IMR-90 (cell line): ENCODE measurements around the gene CTAGE4. TPM values are rescaled to one million over a fixed set of nuclear protein-coding genes. Genes with fewer than 3 reads are reported as not detected.
"Not testable (repeated sequence)": the region's sequence is repeated elsewhere in the genome, so short reads cannot be mapped to it uniquely, and the experiment has no call there.

Source experiments
- ATAC-seq: fragments of 200-7000 bp; cut with Tn5 transposase; 2 replicates; pipeline ENCODE4 v1.9.1; 2020; ENCODE audit warnings: low read depth, mild to moderate bottlenecking, moderate library complexity
- BruUV-seq: library from RNA; stranded (reverse); fragments of 400-500 nt; replicated peaks from 2 replicates; lab custom pipeline; 2021; lab: Mats Ljungman, UMichigan
- CTCF ChIA-PET: fragments of 300-600 bp; formaldehyde crosslinking; extraction: SDS; loops from one replicate; lab custom pipeline; 2021; ENCODE audit warnings: antibody characterized with exemption; lab: Yijun Ruan, JAX
- POLR2A ChIA-PET: fragments of 300-600 bp; sonication (Branson Sonifier 250); formaldehyde crosslinking; loops from one replicate; lab custom pipeline; 2022; ENCODE audit warnings: antibody characterized with exemption; ENCODE audit not compliant: unreplicated experiment; lab: Charles Lee
- DNase-seq: peaks from one replicate; pipeline ENCODE4 v3.0.0; 2013
- H2AFZ ChIP-seq: replicated peaks from 2 replicates; pipeline ENCODE3; 2013; ENCODE audit warnings: low read length, mild to moderate bottlenecking; ENCODE audit not compliant: poor library complexity
- H2AK5ac ChIP-seq: 2 replicates; pipeline ENCODE4 v1.6.1; 2013; ENCODE audit warnings: low read depth, low read length, inconsistent platforms
- H2AK9ac ChIP-seq: replicated peaks from 2 replicates; pipeline ENCODE3; 2013; ENCODE audit warnings: mild to moderate bottlenecking, low read depth, low read length, moderate library complexity; ENCODE audit not compliant: poor library complexity
- H2BK120ac ChIP-seq: 2 replicates; pipeline ENCODE4 v1.6.1; 2013; ENCODE audit warnings: low read depth, low read length, inconsistent platforms
- H2BK15ac ChIP-seq: 3 replicates; pipeline ENCODE4 v1.6.1; 2013; ENCODE audit warnings: low read depth, low read length, inconsistent platforms
- H2BK20ac ChIP-seq: 2 replicates; pipeline ENCODE4 v1.6.1; 2013; ENCODE audit warnings: low read depth, mild to moderate bottlenecking, inconsistent platforms, low read length, moderate library complexity
- H2BK5ac ChIP-seq: 2 replicates; pipeline ENCODE4 v1.6.1; 2013; ENCODE audit warnings: mild to moderate bottlenecking, low read depth, low read length, inconsistent platforms; ENCODE audit not compliant: poor library complexity, severe bottlenecking
- H3K14ac ChIP-seq: replicated peaks from 2 replicates; pipeline ENCODE4 v1.6.1; 2013; ENCODE audit warnings: low read depth, low read length, inconsistent platforms
- H3K18ac ChIP-seq: 2 replicates; pipeline ENCODE4 v1.6.1; 2013; ENCODE audit warnings: low read depth, low read length, control low read depth
- H3K23ac ChIP-seq: 2 replicates; pipeline ENCODE4 v1.6.1; 2013; ENCODE audit warnings: low read depth, low read length, inconsistent platforms
- H3K27ac ChIP-seq: 2 replicates; pipeline ENCODE4 v1.5.1; 2013; ENCODE audit warnings: mild to moderate bottlenecking, control low read depth, low read length; ENCODE audit not compliant: insufficient read depth
- H3K27me3 ChIP-seq: 2 replicates; pipeline ENCODE4 v1.6.1; 2013; ENCODE audit warnings: low read length; ENCODE audit not compliant: control insufficient read depth, insufficient read depth
- H3K36me3 ChIP-seq: 2 replicates; pipeline ENCODE4 v1.6.1; 2013; ENCODE audit warnings: low read length, mixed read lengths; ENCODE audit not compliant: control insufficient read depth, insufficient read depth
- H3K4ac ChIP-seq: 2 replicates; pipeline ENCODE4 v1.6.1; 2013; ENCODE audit warnings: low read depth, low read length, inconsistent platforms
- H3K4me1 ChIP-seq: 2 replicates; pipeline ENCODE4 v1.6.1; 2013; ENCODE audit warnings: low read length, mixed read lengths; ENCODE audit not compliant: control insufficient read depth, insufficient read depth
- H3K4me2 ChIP-seq: 2 replicates; pipeline ENCODE4 v1.6.1; 2013; ENCODE audit warnings: low read depth, mild to moderate bottlenecking, control low read depth, low read length, moderate library complexity
- H3K4me3 ChIP-seq: 2 replicates; pipeline ENCODE4 v1.5.1; 2013; ENCODE audit warnings: low read depth, mild to moderate bottlenecking, control low read depth, low read length, moderate library complexity; ENCODE audit not compliant: insufficient read depth
- H3K56ac ChIP-seq: 2 replicates; pipeline ENCODE4 v1.6.1; 2013; ENCODE audit warnings: low read length, inconsistent platforms; ENCODE audit not compliant: insufficient read depth; ENCODE audit errors: extremely low read depth
- H3K79me1 ChIP-seq, 2 experiments: 2 replicates each; pipeline ENCODE4 v1.6.1; 2013; ENCODE audit warnings: low read length in 2 of 2, inconsistent platforms in 1 of 2, low read depth in 1 of 2
- H3K9ac ChIP-seq: 2 replicates; pipeline ENCODE4 v1.6.1; 2013; ENCODE audit warnings: low read depth, low read length, control low read depth
- H3K9me1 ChIP-seq: 2 replicates; pipeline ENCODE4 v1.6.1; 2013; ENCODE audit warnings: low read length, inconsistent platforms; ENCODE audit not compliant: insufficient read depth
- H3K9me3 ChIP-seq: 2 replicates; pipeline ENCODE4 v1.6.1; 2013; ENCODE audit warnings: low read length; ENCODE audit not compliant: control insufficient read depth, insufficient read depth
- H4K20me1 ChIP-seq: 2 replicates; pipeline ENCODE4 v1.6.1; 2013; ENCODE audit warnings: low read length, inconsistent platforms; ENCODE audit not compliant: insufficient read depth
- H4K5ac ChIP-seq: 2 replicates; pipeline ENCODE4 v1.6.1; 2013; ENCODE audit warnings: mild to moderate bottlenecking, low read depth, low read length, control low read depth
- H4K8ac ChIP-seq, 2 experiments: 2 replicates each; pipeline ENCODE4 v1.6.1; 2013; ENCODE audit warnings: low read depth in 2 of 2, low read length in 2 of 2, control low read depth in 1 of 2, inconsistent platforms in 1 of 2
- H4K91ac ChIP-seq: 2 replicates; pipeline ENCODE4 v1.6.1; 2013; ENCODE audit warnings: low read depth, low read length, inconsistent platforms; ENCODE audit not compliant: insufficient read depth
- WGBS, 2 experiments: methylation state at CpG; one replicate each; pipeline versions ENCODE4 v1.1.5 to v1.1.7; 2013; ENCODE audit warnings: missing lambda C conversion rate in 2 of 2; ENCODE audit not compliant: insufficient read length in 1 of 2; ENCODE audit errors: extremely low coverage in 2 of 2; 5-methylcytosine and 5-hydroxymethylcytosine counted together
- dilution Hi-C: fragments of 300-500 bp; cut with HindIII; formaldehyde crosslinking; loops from one replicate; pipeline ENCODE4 v1.14.3; 2018; ENCODE audit warnings: low sequenced_read_pairs; ENCODE audit not compliant: unreplicated experiment
- in situ Hi-C: fragments of 300-500 bp; cut with MboI; formaldehyde crosslinking; loops from 3 replicates; pipeline ENCODE4 v1.14.3; 2019; ENCODE audit warnings: low sequenced_read_pairs, inconsistent platforms, mixed read lengths
- intact Hi-C: fragments of 100-400 bp; cut with micrococcal nuclease; formaldehyde crosslinking; loops from 2 replicates; pipeline ENCODE4 v1.10.0; 2022
- polyA plus RNA-seq, 3 experiments: library from polyadenylated mRNA; depleted of rRNA; stranded (reverse); fragments of >200 nt; gene quantifications; 2 replicates each; pipeline ENCODE4 v1.2.3, GENCODE V29; 2012; ENCODE audit warnings: low replicate concordance in 1 of 3
- total RNA-seq: library from RNA; depleted of rRNA; stranded (reverse); fragments of >200 nt; gene quantifications from 2 replicates; pipeline ENCODE4 v1.2.3, GENCODE V29; 2012

The CTAGE4 gene
- total and polyA plus RNA-seq, 2 of the 4 experiments (the other 2 are of a cell fraction): 0.03 TPM; not detected in 1

DNA sequence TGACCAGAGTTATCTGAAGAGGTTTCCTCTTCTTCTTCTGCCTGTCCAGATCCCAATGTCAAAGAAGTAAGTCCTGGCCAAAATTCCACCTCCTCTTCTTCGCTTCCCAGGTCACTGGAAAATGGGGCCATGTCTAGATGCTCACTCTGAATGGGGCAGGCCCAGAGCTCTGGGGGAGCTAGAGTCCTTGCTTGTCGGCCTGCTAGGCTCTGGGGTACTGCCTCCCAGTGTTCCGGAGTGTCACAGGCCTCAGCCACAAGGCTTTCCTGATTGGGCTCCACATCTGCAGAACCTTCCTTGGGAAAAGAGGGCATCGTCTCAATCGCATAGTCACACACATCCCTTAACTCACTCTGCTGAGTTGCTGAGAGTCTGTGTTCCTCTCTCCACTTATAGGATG is 4.6 kb downstream of the CTAGE4 start:
- H3K36me3 ChIP-seq, H2BK120ac ChIP-seq, H3K18ac ChIP-seq, POLR2A ChIA-PET, ATAC-seq, H2BK20ac ChIP-seq, H3K23ac ChIP-seq, H4K20me1 ChIP-seq, H3K4me2 ChIP-seq, H4K8ac ChIP-seq, H3K9me1 ChIP-seq, dilution Hi-C loops, H3K27ac ChIP-seq, H2AK9ac ChIP-seq, intact Hi-C loops, H4K5ac ChIP-seq, H3K4ac ChIP-seq, H3K27me3 ChIP-seq, H3K9ac ChIP-seq, H2AFZ ChIP-seq, H3K56ac ChIP-seq, H2BK15ac ChIP-seq, H3K4me3 ChIP-seq, CTCF ChIA-PET, BruUV-seq, H3K9me3 ChIP-seq, H3K4me1 ChIP-seq, H2AK5ac ChIP-seq, H2BK5ac ChIP-seq, H3K79me1 ChIP-seq, H4K91ac ChIP-seq, DNase-seq, H3K14ac ChIP-seq: not testable (repeated sequence)
- no CpG with 5 or more reads among the region's 5 CpGs for WGBS, 2 experiments
- in situ Hi-C loops: loop anchor here (25.0 kb wide), 1 partner anchor 199 kb away; no protein-coding TSS in a partner anchor

DNA sequence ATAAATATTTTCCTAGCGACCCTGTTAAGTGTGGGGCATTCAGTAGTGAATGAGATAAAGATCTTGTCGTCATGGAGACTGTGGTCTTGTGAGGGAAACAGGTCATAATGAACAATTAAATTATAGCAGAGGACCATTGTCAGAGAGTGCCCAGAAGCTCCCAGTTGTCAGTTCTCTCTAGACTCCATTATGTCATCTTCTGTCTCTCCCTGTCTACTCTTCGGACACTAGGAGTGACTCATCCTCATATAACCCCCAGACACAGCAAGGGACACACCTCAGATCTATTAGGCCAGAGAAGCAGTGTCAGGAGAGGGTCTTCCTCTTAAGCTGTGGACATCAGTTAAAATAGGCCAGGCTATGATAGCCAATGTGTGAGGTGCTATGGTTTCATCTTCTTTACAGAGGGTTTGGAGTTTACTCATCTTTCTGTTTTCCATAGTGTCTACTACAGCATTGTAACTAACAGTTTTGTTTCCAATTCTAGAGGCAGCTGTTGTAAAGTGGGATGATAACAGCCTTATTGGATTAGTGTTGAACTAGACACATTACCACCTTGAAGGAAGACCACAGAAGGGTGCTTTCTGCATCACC is 5.4 kb downstream of the CTAGE4 start:
- H2AFZ ChIP-seq, H3K27me3 ChIP-seq, H3K4me1 ChIP-seq, H3K9me1 ChIP-seq, H3K4ac ChIP-seq, H3K23ac ChIP-seq, H3K9me3 ChIP-seq, H2BK120ac ChIP-seq, H3K56ac ChIP-seq, H4K8ac ChIP-seq, H2BK5ac ChIP-seq, H3K27ac ChIP-seq, BruUV-seq, CTCF ChIA-PET, H2AK9ac ChIP-seq, H3K4me2 ChIP-seq, dilution Hi-C loops, ATAC-seq, H4K5ac ChIP-seq, H3K18ac ChIP-seq, H3K79me1 ChIP-seq, H3K14ac ChIP-seq, H4K91ac ChIP-seq, POLR2A ChIA-PET, H2AK5ac ChIP-seq, H3K9ac ChIP-seq, DNase-seq, intact Hi-C loops, H3K4me3 ChIP-seq, H4K20me1 ChIP-seq, H2BK15ac ChIP-seq, H2BK20ac ChIP-seq, H3K36me3 ChIP-seq: not testable (repeated sequence)
- in situ Hi-C loops: loop anchor here (25.0 kb wide), 1 partner anchor 199 kb away; no protein-coding TSS in a partner anchor
- WGBS, 2 experiments: no CpG with 5 or more reads among the region's 3 CpGs
